Endothelial cell (in vitro differentiated cells): ENCODE measurements around the gene KIAA0513. TPM values are rescaled to one million over a fixed set of nuclear protein-coding genes. Genes with fewer than 3 reads are reported as not detected.

Source experiments
- DNase-seq: peaks from one replicate; pipeline ENCODE4 v3.0.0; 2021; ENCODE audit warnings: low spot score
- H3K27ac Mint-ChIP-seq: one replicate; pipeline ENCODE4 v1.8.0; 2021; ENCODE audit warnings: mixed read lengths, inconsistent platforms; ENCODE audit not compliant: unreplicated experiment
- H3K27me3 Mint-ChIP-seq: one replicate; pipeline ENCODE4 v1.8.0; 2021; ENCODE audit warnings: mild to moderate bottlenecking, moderate library complexity, mixed read lengths, inconsistent platforms; ENCODE audit not compliant: unreplicated experiment
- H3K36me3 Mint-ChIP-seq: one replicate; pipeline ENCODE4 v1.8.0; 2021; ENCODE audit warnings: mild to moderate bottlenecking, low read depth, mixed read lengths, inconsistent platforms; ENCODE audit not compliant: unreplicated experiment
- H3K4me1 Mint-ChIP-seq: one replicate; pipeline ENCODE4 v1.8.0; 2021; ENCODE audit warnings: mild to moderate bottlenecking, mixed read lengths, inconsistent platforms; ENCODE audit not compliant: unreplicated experiment
- H3K4me3 Mint-ChIP-seq: one replicate; pipeline ENCODE4 v1.8.0; 2021; ENCODE audit warnings: mild to moderate bottlenecking, mixed read lengths, inconsistent platforms; ENCODE audit not compliant: unreplicated experiment
- H3K9me3 Mint-ChIP-seq: one replicate; pipeline ENCODE4 v1.8.0; 2021; ENCODE audit warnings: mixed read lengths, inconsistent platforms; ENCODE audit not compliant: unreplicated experiment
- total RNA-seq: library from RNA; stranded (reverse); fragmentation: NEBNext Ultra II Directional; extraction: Animal tissue kit (Norgen Biotek cat#: 25700); gene quantifications from one replicate; pipeline ENCODE4 v1.2.1, GENCODE V29; 2021; ENCODE audit not compliant: unreplicated experiment
- TF ChIP-seq, protein P1 (sequence below): fragments of 200-600 bp; sonication (generic); IDR thresholded peaks from one replicate; pipeline ENCODE4 v1.5.0; 2021; ENCODE audit warnings: antibody characterized with exemption; ENCODE audit not compliant: unreplicated experiment

KIAA0513 gene
- total RNA-seq, 1 donor from 2014 or later, result 5.5 TPM

DNA sequence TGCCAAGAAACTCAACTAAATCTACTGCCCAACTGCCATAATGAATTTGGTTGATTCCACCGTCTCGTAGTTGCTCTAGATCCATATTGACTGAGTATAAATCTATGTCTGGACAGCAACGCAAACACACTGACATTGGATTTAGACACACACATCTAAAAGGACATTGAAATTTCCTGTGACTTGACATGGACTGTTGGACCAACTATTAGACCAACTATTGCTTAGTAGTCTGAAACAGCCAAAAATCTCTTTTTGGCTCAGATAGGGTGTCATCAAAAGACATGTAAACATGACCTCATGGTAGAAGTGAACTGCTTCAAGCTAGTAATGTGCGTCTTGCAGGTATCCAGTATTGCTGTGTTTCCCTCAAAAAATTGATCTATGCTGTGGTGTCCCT is 31.3 kb downstream of the KIAA0513 start:
- Mint-ChIP-seq H3K27ac (no peak overlapping the region), H3K4me1 (peaks cover 4% of the 10 kb centered on the region), H3K27me3 (peaks cover 3% of the 10 kb centered on the region), H3K36me3 (no peaks in the 10 kb centered on the region), H3K4me3 (no peak overlapping the region), H3K9me3 (no peaks in the 10 kb centered on the region)
- TF ChIP-seq, protein P1, sequence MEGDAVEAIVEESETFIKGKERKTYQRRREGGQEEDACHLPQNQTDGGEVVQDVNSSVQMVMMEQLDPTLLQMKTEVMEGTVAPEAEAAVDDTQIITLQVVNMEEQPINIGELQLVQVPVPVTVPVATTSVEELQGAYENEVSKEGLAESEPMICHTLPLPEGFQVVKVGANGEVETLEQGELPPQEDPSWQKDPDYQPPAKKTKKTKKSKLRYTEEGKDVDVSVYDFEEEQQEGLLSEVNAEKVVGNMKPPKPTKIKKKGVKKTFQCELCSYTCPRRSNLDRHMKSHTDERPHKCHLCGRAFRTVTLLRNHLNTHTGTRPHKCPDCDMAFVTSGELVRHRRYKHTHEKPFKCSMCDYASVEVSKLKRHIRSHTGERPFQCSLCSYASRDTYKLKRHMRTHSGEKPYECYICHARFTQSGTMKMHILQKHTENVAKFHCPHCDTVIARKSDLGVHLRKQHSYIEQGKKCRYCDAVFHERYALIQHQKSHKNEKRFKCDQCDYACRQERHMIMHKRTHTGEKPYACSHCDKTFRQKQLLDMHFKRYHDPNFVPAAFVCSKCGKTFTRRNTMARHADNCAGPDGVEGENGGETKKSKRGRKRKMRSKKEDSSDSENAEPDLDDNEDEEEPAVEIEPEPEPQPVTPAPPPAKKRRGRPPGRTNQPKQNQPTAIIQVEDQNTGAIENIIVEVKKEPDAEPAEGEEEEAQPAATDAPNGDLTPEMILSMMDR, result no peak
- DNase-seq, result no peak

DNA sequence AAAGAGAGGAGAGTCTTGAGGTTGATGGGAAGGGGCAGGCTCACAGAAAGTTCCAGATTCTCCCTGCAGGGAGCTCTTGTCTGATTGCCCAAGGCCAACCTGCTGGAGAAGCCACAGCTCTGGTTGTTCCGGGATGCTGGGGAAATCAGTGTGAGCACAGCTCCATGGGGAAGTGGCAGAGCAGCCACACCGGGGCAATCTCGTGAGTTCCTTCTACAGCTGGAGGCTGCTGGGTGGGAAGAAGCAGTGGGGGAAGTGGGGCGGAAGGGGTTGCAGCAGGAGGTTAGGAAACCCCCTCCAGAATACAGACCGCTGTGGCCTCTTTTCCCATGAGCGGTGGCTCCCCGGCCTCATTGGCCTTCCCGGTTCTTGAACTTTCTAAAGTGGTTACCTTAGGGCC is 34.0 kb downstream of the KIAA0513 start:
- peaks cover 8% of the 10 kb centered on the region for H3K27me3 Mint-ChIP-seq
- TF ChIP-seq, protein P1, result no peak
- no peaks in the 10 kb centered on the region for H3K36me3 Mint-ChIP-seq
- no peak for DNase-seq
- no peaks in the 10 kb centered on the region for H3K9me3 Mint-ChIP-seq
- H3K4me3 Mint-ChIP-seq, result no peak overlapping the region
- peaks cover 4% of the 10 kb centered on the region for H3K4me1 Mint-ChIP-seq
- H3K27ac Mint-ChIP-seq, result no peak overlapping the region

DNA sequence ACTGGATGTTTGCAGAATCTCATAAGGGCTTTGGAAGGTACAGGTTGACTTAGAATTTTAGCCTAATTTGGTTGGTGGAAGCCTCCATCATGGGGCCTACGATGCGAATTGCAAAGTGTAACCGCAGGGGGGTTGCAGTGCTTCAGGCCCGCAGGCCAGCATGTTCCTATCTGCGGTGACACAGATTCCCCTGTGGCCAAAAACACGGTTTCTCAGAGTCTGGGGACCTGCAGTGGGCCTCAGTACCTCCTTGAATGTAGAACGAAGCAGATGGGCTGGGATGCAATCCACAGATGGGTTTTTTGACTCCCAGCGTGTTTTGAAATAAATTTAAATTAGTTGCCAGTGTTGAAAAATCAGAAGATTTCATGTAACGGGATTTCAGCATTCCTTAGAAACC is 34.7 kb downstream of the KIAA0513 start:
- TF ChIP-seq, protein P1, result no peak

DNA sequence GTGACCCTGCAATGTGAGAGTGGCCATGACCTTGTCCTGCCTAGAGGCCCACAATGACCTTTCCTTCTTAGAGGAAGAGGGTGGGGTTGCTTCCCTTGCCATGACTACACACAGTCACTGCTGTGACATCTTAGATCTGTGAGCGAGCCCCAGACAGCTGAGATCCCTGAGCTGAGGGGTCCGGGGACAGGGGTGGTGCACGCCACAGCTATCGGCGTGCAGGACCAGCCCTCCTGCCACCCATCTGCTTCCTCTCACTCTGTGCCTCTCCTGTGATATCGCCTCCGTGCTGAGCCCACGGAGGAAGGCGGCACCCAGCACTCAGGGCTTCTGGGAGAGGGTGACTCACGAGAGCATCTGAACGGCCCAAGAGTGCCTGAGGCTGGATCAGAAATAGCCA is 35.2 kb downstream of the KIAA0513 start:
- Mint-ChIP-seq H3K36me3 (no peaks in the 10 kb centered on the region), H3K4me3 (no peak overlapping the region), H3K27ac (no peak overlapping the region), H3K9me3 (no peaks in the 10 kb centered on the region), H3K4me1 (peaks cover 4% of the 10 kb centered on the region), H3K27me3 (peaks cover 8% of the 10 kb centered on the region)
- TF ChIP-seq, protein P1, result no peak
- DNase-seq, result no peak

More for the DNA sequence above, 34.7 kb downstream of the KIAA0513 start:
- no peak overlapping the region for H3K4me3 Mint-ChIP-seq
- H3K27me3 Mint-ChIP-seq, result peaks cover 8% of the 10 kb centered on the region
- no peak overlapping the region for H3K27ac Mint-ChIP-seq
- H3K36me3 Mint-ChIP-seq, result no peaks in the 10 kb centered on the region
- H3K4me1 Mint-ChIP-seq, result peaks cover 4% of the 10 kb centered on the region
- DNase-seq, result no peak
- no peaks in the 10 kb centered on the region for H3K9me3 Mint-ChIP-seq

DNA sequence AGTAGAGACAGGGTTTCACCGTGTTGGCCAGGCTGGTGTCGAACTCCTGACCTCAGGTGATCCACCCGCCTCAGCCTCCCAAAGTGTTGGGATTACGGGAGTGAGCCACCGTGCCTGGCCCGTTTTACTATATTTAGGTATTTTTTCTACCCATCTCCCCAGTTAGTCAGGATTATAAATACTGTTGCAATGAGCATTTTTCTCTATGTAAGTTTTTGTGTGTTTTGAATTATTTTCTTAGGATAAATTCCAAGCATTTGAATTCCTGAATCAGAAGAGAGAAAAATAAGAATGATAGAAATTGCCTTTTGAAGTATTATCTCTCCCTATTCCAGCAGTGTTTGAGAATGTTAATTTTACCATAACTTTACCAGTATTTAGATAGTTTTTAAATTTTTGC is 36.6 kb downstream of the KIAA0513 start:
- H3K27ac Mint-ChIP-seq, result no peak overlapping the region

More for the DNA sequence above, 36.6 kb downstream of the KIAA0513 start:
- Mint-ChIP-seq H3K36me3 (no peaks in the 10 kb centered on the region), H3K27me3 (peaks cover 8% of the 10 kb centered on the region), H3K4me1 (peaks cover 4% of the 10 kb centered on the region), H3K4me3 (no peak overlapping the region), H3K9me3 (no peaks in the 10 kb centered on the region)
- DNase-seq, result no peak
- TF ChIP-seq, protein P1, result no peak
